ENCODE data around the gene CAVIN1. TPM values are rescaled to one million over a fixed set of nuclear protein-coding genes. Genes with fewer than 3 reads are reported as not detected.
"Not testable (repeated sequence)": the region's sequence is repeated elsewhere in the genome, so short reads cannot be mapped to it uniquely, and the experiment has no call there.

The CAVIN1 gene
- polyA plus RNA-seq, 2 donors: 40.0 to 60.4 TPM

GRCh38 chr17:42381898-42382297 lies 41.2 kb downstream of the CAVIN1 start:
- H3K27ac ChIP-seq (ENCODE audit: low read depth in 2 of 2, low read length in 1 of 2): no peak overlapping the region
- peaks cover 0 to 2% of the 10 kb centered on the region in 2 donors for H3K4me1 ChIP-seq (ENCODE audit: control insufficient read depth in 2 of 2, insufficient read depth in 2 of 2, low read length in 1 of 2)
- WGBS, 2 donors: 80% methylated on average over 3 of the region's 3 CpGs

GRCh38 chr17:42380935-42381334 lies 42.1 kb downstream of the CAVIN1 start:
- H3K27ac ChIP-seq (ENCODE audit: low read depth in 2 of 2, low read length in 1 of 2): no peak overlapping the region
- no peaks in the 10 kb centered on the region for H3K9me3 ChIP-seq (ENCODE audit: control insufficient read depth in 2 of 2, insufficient read depth in 1 of 2, low read depth in 1 of 2, low read length in 1 of 2)
- no peaks in the 10 kb centered on the region for H3K4me1 ChIP-seq (ENCODE audit: control insufficient read depth in 2 of 2, insufficient read depth in 2 of 2, low read length in 1 of 2)
- no peaks in the 10 kb centered on the region for H3K27me3 ChIP-seq (ENCODE audit: control insufficient read depth in 1 of 2, insufficient read depth in 2 of 2, low read length in 2 of 2)
- no peaks in the 10 kb centered on the region for H3K36me3 ChIP-seq (ENCODE audit: control insufficient read depth in 2 of 2, insufficient read depth in 2 of 2, low read length in 1 of 2)
- 81 to 84% methylated on average over 3 of the region's 3 CpGs for WGBS, 2 donors
- no peak overlapping the region for H3K4me3 ChIP-seq (ENCODE audit: low read depth in 1 of 2, low read length in 2 of 2)

More at GRCh38 chr17:42381898-42382297, 41.2 kb downstream of the CAVIN1 start:
- no peaks in the 10 kb centered on the region for H3K9me3 ChIP-seq (ENCODE audit: control insufficient read depth in 2 of 2, insufficient read depth in 1 of 2, low read depth in 1 of 2, low read length in 1 of 2)
- H3K36me3 ChIP-seq (ENCODE audit: control insufficient read depth in 2 of 2, insufficient read depth in 2 of 2, low read length in 1 of 2): no peaks in the 10 kb centered on the region
- no peaks in the 10 kb centered on the region for H3K27me3 ChIP-seq (ENCODE audit: control insufficient read depth in 1 of 2, insufficient read depth in 2 of 2, low read length in 2 of 2)
- H3K4me3 ChIP-seq (ENCODE audit: low read depth in 1 of 2, low read length in 2 of 2): no peak overlapping the region

GRCh38 chr17:42378959-42379594 lies 44.0 kb downstream of the CAVIN1 start:
- Histone ChIP-seq H3K36me3 (ENCODE audit: control insufficient read depth in 2 of 2, insufficient read depth in 2 of 2, low read length in 1 of 2) (no peaks in the 10 kb centered on the region), H3K9me3 (ENCODE audit: control insufficient read depth in 2 of 2, insufficient read depth in 1 of 2, low read depth in 1 of 2, low read length in 1 of 2) (no peaks in the 10 kb centered on the region), H3K4me3 (ENCODE audit: low read depth in 1 of 2, low read length in 2 of 2) (peak overlapping the region in 1 of 2 donors; percentile 37), H3K27me3 (ENCODE audit: control insufficient read depth in 1 of 2, insufficient read depth in 2 of 2, low read length in 2 of 2) (no peaks in the 10 kb centered on the region), H3K4me1 (ENCODE audit: control insufficient read depth in 2 of 2, insufficient read depth in 2 of 2, low read length in 1 of 2) (no peaks in the 10 kb centered on the region), H3K27ac (ENCODE audit: low read depth in 2 of 2, low read length in 1 of 2) (peak overlapping the region; percentile 64 to 82)
- WGBS, 2 donors: 4 to 5% methylated on average over 6 of the region's 6 CpGs

GRCh38 chr17:42378359-42378958 lies 44.6 kb downstream of the CAVIN1 start:
- H3K4me1 ChIP-seq (ENCODE audit: control insufficient read depth in 2 of 2, insufficient read depth in 2 of 2, low read length in 1 of 2): no peaks in the 10 kb centered on the region
- H3K27me3 ChIP-seq (ENCODE audit: control insufficient read depth in 1 of 2, insufficient read depth in 2 of 2, low read length in 2 of 2): no peaks in the 10 kb centered on the region
- peak overlapping the region in 1 of 2 donors; percentile 64 for H3K27ac ChIP-seq (ENCODE audit: low read depth in 2 of 2, low read length in 1 of 2)
- H3K36me3 ChIP-seq (ENCODE audit: control insufficient read depth in 2 of 2, insufficient read depth in 2 of 2, low read length in 1 of 2): no peaks in the 10 kb centered on the region
- peak overlapping the region in 1 of 2 donors; percentile 37 for H3K4me3 ChIP-seq (ENCODE audit: low read depth in 1 of 2, low read length in 2 of 2)
- 38 to 43% methylated on average over 10 of the region's 10 CpGs for WGBS, 2 donors
- H3K9me3 ChIP-seq (ENCODE audit: control insufficient read depth in 2 of 2, insufficient read depth in 1 of 2, low read depth in 1 of 2, low read length in 1 of 2): no peaks in the 10 kb centered on the region

- Histone ChIP-seq H3K27me3 (ENCODE audit: control insufficient read depth in 1 of 2, insufficient read depth in 2 of 2, low read length in 2 of 2) (no peaks in the 10 kb centered on the region), H3K27ac (ENCODE audit: low read depth in 2 of 2, low read length in 1 of 2) (no peak overlapping the region), H3K36me3 (ENCODE audit: control insufficient read depth in 2 of 2, insufficient read depth in 2 of 2, low read length in 1 of 2) (no peaks in the 10 kb centered on the region)
Measured at GRCh38 chr17:42373896-42374295, 49.2 kb downstream of the CAVIN1 start.

GRCh38 chr17:42372142-42372541 lies 50.9 kb downstream of the CAVIN1 start:
- Histone ChIP-seq H3K36me3 (ENCODE audit: control insufficient read depth in 2 of 2, insufficient read depth in 2 of 2, low read length in 1 of 2) (no peaks in the 10 kb centered on the region), H3K4me3 (ENCODE audit: low read depth in 1 of 2, low read length in 2 of 2) (no peak overlapping the region), H3K9me3 (ENCODE audit: control insufficient read depth in 2 of 2, insufficient read depth in 1 of 2, low read depth in 1 of 2, low read length in 1 of 2) (no peaks in the 10 kb centered on the region), H3K27ac (ENCODE audit: low read depth in 2 of 2, low read length in 1 of 2) (no peak overlapping the region), H3K27me3 (ENCODE audit: control insufficient read depth in 1 of 2, insufficient read depth in 2 of 2, low read length in 2 of 2) (no peaks in the 10 kb centered on the region), H3K4me1 (ENCODE audit: control insufficient read depth in 2 of 2, insufficient read depth in 2 of 2, low read length in 1 of 2) (no peaks in the 10 kb centered on the region)

More at GRCh38 chr17:42373896-42374295, 49.2 kb downstream of the CAVIN1 start:
- Histone ChIP-seq H3K4me1 (ENCODE audit: control insufficient read depth in 2 of 2, insufficient read depth in 2 of 2, low read length in 1 of 2) (no peaks in the 10 kb centered on the region), H3K4me3 (ENCODE audit: low read depth in 1 of 2, low read length in 2 of 2) (no peak overlapping the region), H3K9me3 (ENCODE audit: control insufficient read depth in 2 of 2, insufficient read depth in 1 of 2, low read depth in 1 of 2, low read length in 1 of 2) (no peaks in the 10 kb centered on the region)
- WGBS, 2 donors: 83% methylated on average over 1 of the region's 1 CpG

- not testable (repeated sequence) for H3K27me3 ChIP-seq (ENCODE audit: control insufficient read depth in 1 of 2, insufficient read depth in 2 of 2, low read length in 2 of 2); H3K27ac ChIP-seq (ENCODE audit: low read depth in 2 of 2, low read length in 1 of 2); H3K9me3 ChIP-seq (ENCODE audit: control insufficient read depth in 2 of 2, insufficient read depth in 1 of 2, low read depth in 1 of 2, low read length in 1 of 2); H3K36me3 ChIP-seq (ENCODE audit: control insufficient read depth in 2 of 2, insufficient read depth in 2 of 2, low read length in 1 of 2); H3K4me3 ChIP-seq (ENCODE audit: low read depth in 1 of 2, low read length in 2 of 2); H3K4me1 ChIP-seq (ENCODE audit: control insufficient read depth in 2 of 2, insufficient read depth in 2 of 2, low read length in 1 of 2)
- 79 to 84% methylated on average over 12 of the region's 12 CpGs for WGBS, 2 donors
Measured at GRCh38 chr17:42368797-42369561, 54.1 kb downstream of the CAVIN1 start.

GRCh38 chr17:42368310-42368709 lies 54.7 kb downstream of the CAVIN1 start:
- H3K27ac ChIP-seq (ENCODE audit: low read depth in 2 of 2, low read length in 1 of 2); H3K36me3 ChIP-seq (ENCODE audit: control insufficient read depth in 2 of 2, insufficient read depth in 2 of 2, low read length in 1 of 2); H3K9me3 ChIP-seq (ENCODE audit: control insufficient read depth in 2 of 2, insufficient read depth in 1 of 2, low read depth in 1 of 2, low read length in 1 of 2); H3K4me1 ChIP-seq (ENCODE audit: control insufficient read depth in 2 of 2, insufficient read depth in 2 of 2, low read length in 1 of 2); H3K4me3 ChIP-seq (ENCODE audit: low read depth in 1 of 2, low read length in 2 of 2); H3K27me3 ChIP-seq (ENCODE audit: control insufficient read depth in 1 of 2, insufficient read depth in 2 of 2, low read length in 2 of 2): not testable (repeated sequence)
- 81 to 82% methylated on average over 5 of the region's 5 CpGs for WGBS, 2 donors

- H3K9me3 ChIP-seq (ENCODE audit: control insufficient read depth in 2 of 2, insufficient read depth in 1 of 2, low read depth in 1 of 2, low read length in 1 of 2); H3K27ac ChIP-seq (ENCODE audit: low read depth in 2 of 2, low read length in 1 of 2); H3K27me3 ChIP-seq (ENCODE audit: control insufficient read depth in 1 of 2, insufficient read depth in 2 of 2, low read length in 2 of 2); H3K36me3 ChIP-seq (ENCODE audit: control insufficient read depth in 2 of 2, insufficient read depth in 2 of 2, low read length in 1 of 2); H3K4me3 ChIP-seq (ENCODE audit: low read depth in 1 of 2, low read length in 2 of 2); H3K4me1 ChIP-seq (ENCODE audit: control insufficient read depth in 2 of 2, insufficient read depth in 2 of 2, low read length in 1 of 2): not testable (repeated sequence)
- 78 to 80% methylated on average over 13 of the region's 13 CpGs for WGBS, 2 donors
Measured at GRCh38 chr17:42366176-42367023, 56.7 kb downstream of the CAVIN1 start.
